Measurements from ENCODE around the gene RELL2.

The RELL2 gene

GRCh38 chr5:141623186-141623585 is 13.6 kb upstream of the RELL2 start:
- no peak for DNase-seq

GRCh38 chr5:141623611-141624010 is 13.2 kb upstream of the RELL2 start:
- no peak for DNase-seq

- no peak for DNase-seq
Observed at GRCh38 chr5:141628175-141628788, 8.5 kb upstream of the RELL2 start.

- DNase-seq: no peak
Observed at GRCh38 chr5:141630570-141631140, 6.1 kb upstream of the RELL2 start.

GRCh38 chr5:141632650-141633049 is 4.1 kb upstream of the RELL2 start:
- no peak for DNase-seq

GRCh38 chr5:141633871-141634561 is 2.8 kb upstream of the RELL2 start:
- DNase-seq: no peak

GRCh38 chr5:141634720-141635119 is 2.1 kb upstream of the RELL2 start:
- no peak for DNase-seq

GRCh38 chr5:141635646-141636045 is 1.2 kb upstream of the RELL2 start:
- no peak for DNase-seq

GRCh38 chr5:141636106-141636412 is 738 bp upstream of the RELL2 start:
- DNase-seq: no peak

GRCh38 chr5:141637123-141637766 is 448 bp downstream of the RELL2 start:
- DNase-seq: peak; percentile 42 to 55

GRCh38 chr5:141637767-141638419 is 1.1 kb downstream of the RELL2 start:
- DNase-seq: peak; percentile 41 to 50

GRCh38 chr5:141638771-141639170 is 2.0 kb downstream of the RELL2 start:
- DNase-seq: no peak

- DNase-seq: no peak
Observed at GRCh38 chr5:141639357-141640050, 2.7 kb downstream of the RELL2 start.

GRCh38 chr5:141640051-141640415 is 3.2 kb downstream of the RELL2 start:
- DNase-seq: no peak

- no peak for DNase-seq
Observed at GRCh38 chr5:141640698-141641097, 3.9 kb downstream of the RELL2 start.

- no peak for DNase-seq
Observed at GRCh38 chr5:141641634-141642267, 5.0 kb downstream of the RELL2 start.

GRCh38 chr5:141646026-141646425 is 9.2 kb downstream of the RELL2 start:
- DNase-seq: no peak

- DNase-seq: no peak
Observed at GRCh38 chr5:141647242-141647641, 10.4 kb downstream of the RELL2 start.

- no peak for DNase-seq
Observed at GRCh38 chr5:141647851-141648250, 11.1 kb downstream of the RELL2 start.

- DNase-seq: no peak
Observed at GRCh38 chr5:141649056-141649688, 12.4 kb downstream of the RELL2 start.

GRCh38 chr5:141649972-141650371 is 13.2 kb downstream of the RELL2 start:
- no peak for DNase-seq
